HG03558 (cell line): ENCODE results near the gene NUCB1.
"Not testable (repeated sequence)": the region's sequence is repeated elsewhere in the genome, so short reads cannot be mapped to it uniquely, and the experiment has no call there.

Experiments
- ATAC-seq: cut with Tn5 transposase; IDR thresholded peaks from one replicate; pipeline ENCODE4 v1.9.1; 2021; ENCODE audit warnings: moderate number of reproducible peaks; ENCODE audit not compliant: unreplicated experiment; ENCODE audit errors: extremely low read depth

NUCB1 gene

DNA sequence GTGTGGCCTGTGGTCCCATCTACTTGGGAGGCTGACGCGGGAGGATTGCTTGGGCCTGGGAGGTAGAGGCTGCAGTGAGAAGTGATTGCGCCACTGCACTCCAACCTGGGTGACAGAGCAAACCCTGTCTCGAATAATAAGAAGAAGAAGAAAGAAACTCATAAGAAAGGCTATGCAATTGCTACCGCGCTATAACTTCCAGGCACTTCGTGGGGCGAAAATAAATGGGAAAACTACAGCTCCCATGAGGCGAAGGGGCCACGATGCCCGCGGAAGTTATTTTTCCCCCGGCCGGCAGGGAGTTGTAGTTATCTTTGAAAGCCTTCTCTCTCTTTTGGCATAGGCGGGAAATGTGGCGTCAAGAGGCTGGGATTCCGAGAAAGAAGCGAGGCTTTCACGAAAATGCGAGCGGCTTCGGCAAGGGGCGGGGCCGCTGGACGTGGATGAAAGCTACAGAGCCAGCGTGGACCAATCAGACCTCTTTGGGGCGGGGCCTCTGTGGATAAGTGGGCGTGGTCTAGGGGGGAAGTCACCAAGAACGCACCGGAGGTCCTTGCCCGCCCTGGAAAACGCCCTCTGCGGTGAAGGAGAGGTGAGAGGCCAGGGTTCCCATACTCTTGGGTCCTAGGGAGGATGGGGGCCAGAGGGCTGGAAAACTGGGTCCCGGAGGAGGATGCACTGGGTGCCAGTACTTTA lies at the start of gene NUCB1:
Gene NUCB1 (plus strand): TSS at position 532 of the 696 bp plus-strand sequence. CDS start 485 bp downstream, outside the sequence.
- peak; percentile 62 for ATAC-seq

DNA sequence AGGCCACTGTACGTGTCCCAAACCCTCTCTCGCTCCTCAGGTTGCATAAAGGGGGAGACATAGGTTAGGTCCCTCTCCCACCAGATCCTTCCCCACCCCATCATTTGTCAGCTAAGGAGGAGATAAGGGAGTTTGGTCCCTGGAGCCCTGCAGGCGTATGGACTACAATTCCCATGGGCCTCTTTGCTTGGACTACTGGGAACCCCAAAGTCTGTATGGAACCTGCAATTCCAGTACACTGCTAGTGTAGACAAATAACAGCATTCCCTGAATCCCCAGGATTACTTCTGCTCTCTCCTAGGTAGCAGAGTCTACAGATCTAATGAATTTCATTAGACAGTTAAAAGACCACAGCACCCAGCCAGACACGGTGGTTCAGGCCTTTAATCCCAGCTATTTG lies 47.8 kb upstream of the NUCB1 start:
- no peak for ATAC-seq

DNA sequence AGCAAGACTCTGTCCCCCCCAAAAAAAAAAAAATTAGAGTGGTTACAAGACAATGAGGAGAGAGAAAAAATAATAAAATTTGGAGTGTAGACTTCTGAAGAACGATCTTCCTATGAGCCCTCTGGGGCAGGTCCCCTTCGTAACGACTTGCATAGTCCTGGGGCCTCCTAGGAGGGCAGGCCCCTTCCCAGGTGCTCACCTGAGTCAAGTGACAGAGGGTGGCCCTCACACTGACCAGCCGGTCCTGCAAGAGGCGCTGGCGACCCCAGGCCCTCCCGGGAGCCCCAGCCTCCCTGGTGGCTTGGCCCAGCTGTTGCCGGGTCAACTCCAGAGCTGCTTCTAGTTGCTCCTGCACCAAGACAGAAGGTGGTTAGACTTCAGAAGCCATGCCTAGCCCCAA lies 46.6 kb upstream of the NUCB1 start:
- no peak for ATAC-seq

DNA sequence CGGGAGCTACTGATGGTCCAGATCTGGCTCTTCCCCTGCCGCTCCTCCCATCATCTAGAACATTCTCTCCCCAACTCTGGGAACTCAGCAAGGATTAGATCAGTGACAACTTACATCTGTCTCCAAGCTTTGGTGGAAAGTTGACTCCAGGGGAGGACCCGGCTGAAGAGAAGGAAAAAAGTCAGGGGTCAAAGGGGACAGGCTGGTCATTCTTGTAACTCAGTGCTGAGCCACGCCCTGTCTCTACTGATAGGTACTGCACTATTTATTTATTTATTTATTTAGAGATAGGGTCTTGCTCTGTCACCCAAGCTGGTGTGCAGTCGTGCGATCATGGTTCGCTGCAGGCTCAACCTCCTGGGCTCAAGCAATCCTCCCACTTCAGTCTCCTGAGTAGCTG lies 46.0 kb upstream of the NUCB1 start:
- ATAC-seq, result no peak

GRCh38 chr19:48856921-48857320 lies 43.2 kb upstream of the NUCB1 start:
- ATAC-seq, result no peak

DNA sequence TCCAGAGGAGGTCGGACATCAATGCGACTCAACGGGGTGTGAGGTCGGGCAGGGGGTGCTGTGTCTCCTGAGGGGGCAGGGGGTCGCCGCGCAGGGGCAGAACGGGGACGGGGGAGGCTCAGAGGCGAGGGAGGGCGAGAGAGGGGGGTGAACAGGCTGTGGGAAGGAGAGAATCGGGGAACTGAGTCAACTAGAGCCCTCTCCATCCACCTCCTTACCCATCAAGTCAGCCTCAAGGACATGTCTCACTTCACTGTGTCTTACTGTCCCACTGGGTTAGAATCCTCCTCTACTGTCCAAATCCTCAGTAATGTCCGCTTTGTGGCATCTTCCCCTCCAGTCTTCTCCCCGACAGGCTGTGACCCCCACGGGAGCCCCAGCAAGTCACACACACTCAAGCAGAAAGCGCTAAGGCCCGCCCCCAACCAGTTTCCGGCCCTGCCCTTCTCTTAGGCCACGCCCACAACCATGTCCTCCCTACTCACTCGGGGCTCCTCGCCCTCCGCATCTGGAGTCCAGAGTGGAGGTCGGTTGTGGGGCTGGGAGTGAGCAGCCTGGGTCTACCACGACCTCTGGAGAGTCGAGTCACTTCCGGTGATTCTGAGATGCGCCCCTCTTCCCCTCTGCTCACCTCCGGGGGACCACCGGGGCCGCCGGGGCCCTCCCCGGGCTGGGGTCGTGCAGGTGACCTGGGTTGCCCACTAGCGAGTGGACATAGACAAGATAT lies 41.0 kb upstream of the NUCB1 start:
- no peak for ATAC-seq

DNA sequence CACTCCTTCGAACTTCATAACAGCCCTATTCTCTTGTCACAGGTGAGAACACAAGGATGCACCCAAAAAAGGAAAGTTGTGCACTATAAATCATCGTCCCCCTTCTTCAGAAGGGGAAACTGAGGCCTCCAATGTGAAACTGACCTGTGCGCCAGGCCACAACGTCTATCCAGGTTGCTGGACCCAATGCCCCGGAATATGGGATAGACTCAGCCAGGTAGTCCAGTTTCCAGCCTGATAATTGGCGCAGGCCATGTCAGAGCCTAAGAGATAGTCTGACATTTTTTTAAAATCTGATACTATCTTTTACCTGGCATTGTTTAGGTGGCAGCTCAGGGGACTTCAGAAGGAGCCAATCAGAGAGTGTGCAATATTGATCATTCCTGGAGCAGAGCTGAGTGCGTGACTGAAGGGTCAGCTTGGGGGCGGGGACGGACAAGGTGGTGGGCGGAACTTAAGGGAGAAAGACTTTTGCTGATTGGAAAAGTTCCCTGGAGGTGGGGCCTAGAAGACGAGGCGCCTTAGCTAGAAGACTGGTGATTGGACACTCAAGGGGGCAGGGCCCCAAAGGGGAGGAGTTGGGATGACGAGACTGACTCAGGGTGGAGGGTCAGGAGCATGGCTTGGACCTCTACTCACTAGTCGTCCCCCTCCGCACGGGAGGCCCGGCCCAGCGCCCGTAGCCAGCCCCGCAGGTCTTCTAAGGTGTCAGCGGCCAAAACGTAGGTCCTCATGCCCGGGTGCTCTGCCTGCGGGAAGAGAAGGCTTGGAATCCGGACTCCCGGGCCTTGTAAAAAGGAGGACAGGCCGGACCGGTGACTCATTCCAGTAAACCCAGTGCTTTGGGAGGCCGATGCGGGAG lies 40.2 kb upstream of the NUCB1 start:
- ATAC-seq, result no peak

DNA sequence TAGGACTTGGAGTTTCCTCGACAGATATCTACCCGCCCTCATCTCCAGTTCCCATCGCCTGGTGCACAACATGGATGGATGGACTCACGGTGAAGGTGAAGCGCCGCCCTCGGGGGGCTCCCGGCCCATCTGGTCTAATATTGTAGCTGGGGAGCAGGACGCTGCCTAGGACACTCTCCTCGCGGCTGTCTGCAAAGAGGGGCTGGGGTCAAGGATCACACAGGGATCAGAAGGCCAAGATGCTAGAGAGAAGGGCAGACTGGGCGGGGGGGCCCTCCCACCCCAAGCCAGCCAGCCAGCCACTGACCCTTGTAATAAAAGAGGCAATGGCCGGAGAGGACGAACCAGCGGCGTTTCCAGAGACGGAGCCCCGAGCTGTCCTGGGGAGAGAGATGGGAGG lies 38.8 kb upstream of the NUCB1 start:
- ATAC-seq, result no peak

DNA sequence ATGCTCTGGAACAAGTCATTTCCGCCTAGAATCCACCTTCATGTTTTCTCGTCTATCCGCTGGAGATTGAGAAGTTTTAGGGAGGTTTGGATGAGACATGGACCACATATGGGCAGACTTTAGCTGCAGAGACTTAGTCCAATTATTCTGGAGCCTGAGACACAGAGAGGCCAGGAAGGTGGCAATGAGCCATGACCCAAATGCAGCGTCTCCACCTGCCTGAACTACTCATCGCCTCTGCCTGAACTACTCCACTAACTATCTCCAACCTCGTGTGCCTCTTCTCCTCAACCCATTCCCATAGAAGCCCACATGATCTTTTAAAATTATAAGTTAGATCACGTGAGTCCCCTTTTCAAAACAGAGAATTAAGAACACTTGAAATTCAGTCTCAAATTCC lies 37.3 kb upstream of the NUCB1 start:
- no peak for ATAC-seq

DNA sequence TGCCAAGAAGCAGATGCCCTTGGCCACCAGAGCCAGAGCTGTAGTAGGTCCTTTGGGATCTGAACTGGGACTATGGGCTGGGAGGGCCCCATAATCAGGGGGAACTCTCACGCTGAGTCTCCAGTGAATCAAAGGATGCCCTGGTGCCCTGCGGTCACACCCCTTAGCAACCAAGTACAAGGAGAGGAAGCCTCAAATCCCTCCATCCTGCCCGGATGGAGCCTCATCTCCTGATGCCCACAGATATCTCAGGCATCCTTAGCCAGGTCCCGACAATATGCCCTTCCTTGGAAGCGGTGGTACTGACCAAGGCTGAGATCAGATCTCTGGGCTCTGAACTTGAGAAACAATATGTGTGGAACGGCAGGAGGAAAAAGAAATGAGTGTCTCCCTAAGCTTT lies 33.4 kb upstream of the NUCB1 start:
- no peak for ATAC-seq

GRCh38 chr19:48867123-48867745 lies 32.9 kb upstream of the NUCB1 start:
- no peak for ATAC-seq

- no peak for ATAC-seq
Measured at GRCh38 chr19:48867746-48868113, 32.4 kb upstream of the NUCB1 start.

GRCh38 chr19:48868114-48868886 lies 31.8 kb upstream of the NUCB1 start, which contains the start of gene PLEKHA4:
Gene PLEKHA4, minus strand, starts transcription at chr19:48868617. Its CDS starts 997 bp downstream, at chr19:48867620.
- no peak for ATAC-seq

GRCh38 chr19:48870048-48870447 lies 30.1 kb upstream of the NUCB1 start:
- ATAC-seq, result no peak

- not testable (repeated sequence) for ATAC-seq
Measured at GRCh38 chr19:48871471-48872181, 28.5 kb upstream of the NUCB1 start.

GRCh38 chr19:48872182-48872883 lies 27.8 kb upstream of the NUCB1 start, which contains the start of gene PPP1R15A:
Gene PPP1R15A, plus strand, starts transcription at chr19:48872421. Its CDS starts 813 bp downstream, at chr19:48873234.
- no peak for ATAC-seq

GRCh38 chr19:48872884-48873475 lies 27.1 kb upstream of the NUCB1 start:
- no peak for ATAC-seq
